Activated T-cell treated with anti-CD3 and anti-CD28 coated beads, Interleukin-2, amount 50 U/mL, for 4 hours (primary cell): Measurements from ENCODE around the gene TECR. TPM values are rescaled to one million over a fixed set of nuclear protein-coding genes. Genes with fewer than 3 reads are reported as not detected.

Experiments used
- ATAC-seq, 2 donors: fragments of 200-7000 bp; cut with Tn5 transposase; one replicate each; pipeline ENCODE4 v1.10.0; 2021
- DNase-seq: peaks from one replicate; pipeline ENCODE4 v3.0.0-alpha.2; 2020
- H3K27me3 Mint-ChIP-seq: one replicate; pipeline ENCODE4 v1.8.0; 2021; ENCODE audit warnings: low read depth, mixed read lengths
- H3K36me3 Mint-ChIP-seq: one replicate; pipeline ENCODE4 v1.8.0; 2022; ENCODE audit warnings: mixed read lengths; ENCODE audit not compliant: insufficient read depth
- H3K4me1 Mint-ChIP-seq: one replicate; pipeline ENCODE4 v1.8.0; 2021; ENCODE audit warnings: low read depth, mixed read lengths
- H3K4me3 Mint-ChIP-seq: one replicate; pipeline ENCODE4 v1.8.0; 2021; ENCODE audit warnings: mild to moderate bottlenecking, moderate library complexity, mixed read lengths
- H3K9me3 Mint-ChIP-seq: one replicate; pipeline ENCODE4 v1.8.0; 2021; ENCODE audit warnings: mixed read lengths
- total RNA-seq, 3 donors: library from RNA; stranded (reverse); gene quantifications; one replicate each; pipeline ENCODE4 v1.2.1, GENCODE V29; 2021

The TECR gene
- total RNA-seq, 3 donors from 2014 or later, result 92.5 to 96.3 (median 94.6) TPM

DNA sequence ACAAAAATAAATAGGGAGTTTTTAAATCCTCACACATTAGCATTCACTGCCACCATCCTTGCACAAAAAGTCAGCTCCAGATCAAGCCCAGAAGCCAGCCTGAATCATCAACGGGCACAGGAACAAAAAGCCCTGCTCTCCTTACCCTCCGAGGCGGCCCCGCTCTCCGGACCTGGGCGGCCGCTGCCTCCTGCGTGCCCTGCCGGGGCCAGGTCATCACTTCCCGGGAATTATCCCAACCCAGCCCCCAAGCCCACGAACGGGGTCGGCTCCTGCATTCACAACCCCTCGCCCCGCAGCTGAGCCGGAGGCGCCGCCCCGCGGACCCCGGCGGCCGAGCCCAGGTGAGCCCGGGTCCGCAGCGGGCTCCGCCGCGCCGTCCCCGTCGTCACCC, 12.0 kb upstream of the TECR start:
- no peaks in the 10 kb centered on the region for H3K9me3 Mint-ChIP-seq
- no peaks in the 10 kb centered on the region for H3K27me3 Mint-ChIP-seq
- no peak for DNase-seq
- H3K4me3 Mint-ChIP-seq, result peak overlapping the region; percentile 92
- ATAC-seq, result no peak
- H3K36me3 Mint-ChIP-seq, result peaks cover 36% of the 10 kb centered on the region
- H3K4me1 Mint-ChIP-seq, result peaks cover 62% of the 10 kb centered on the region

GRCh38 chr19:14517840-14518505, 11.4 kb upstream of the TECR start, which contains the start of gene DNAJB1:
DNAJB1 (minus strand) TSS chr19:14518397; CDS start chr19:14518349, 48 bp downstream.
- Mint-ChIP-seq H3K9me3 (no peaks in the 10 kb centered on the region), H3K4me3 (peak within 1 kb of the TSS; percentile 92), H3K36me3 (peaks cover 36% of the 10 kb centered on the region), H3K4me1 (peaks cover 67% of the 10 kb centered on the region), H3K27me3 (no peaks in the 10 kb centered on the region)
- DNase-seq (peak; percentile 34), ATAC-seq (peak; percentile 74 to 77)

DNA sequence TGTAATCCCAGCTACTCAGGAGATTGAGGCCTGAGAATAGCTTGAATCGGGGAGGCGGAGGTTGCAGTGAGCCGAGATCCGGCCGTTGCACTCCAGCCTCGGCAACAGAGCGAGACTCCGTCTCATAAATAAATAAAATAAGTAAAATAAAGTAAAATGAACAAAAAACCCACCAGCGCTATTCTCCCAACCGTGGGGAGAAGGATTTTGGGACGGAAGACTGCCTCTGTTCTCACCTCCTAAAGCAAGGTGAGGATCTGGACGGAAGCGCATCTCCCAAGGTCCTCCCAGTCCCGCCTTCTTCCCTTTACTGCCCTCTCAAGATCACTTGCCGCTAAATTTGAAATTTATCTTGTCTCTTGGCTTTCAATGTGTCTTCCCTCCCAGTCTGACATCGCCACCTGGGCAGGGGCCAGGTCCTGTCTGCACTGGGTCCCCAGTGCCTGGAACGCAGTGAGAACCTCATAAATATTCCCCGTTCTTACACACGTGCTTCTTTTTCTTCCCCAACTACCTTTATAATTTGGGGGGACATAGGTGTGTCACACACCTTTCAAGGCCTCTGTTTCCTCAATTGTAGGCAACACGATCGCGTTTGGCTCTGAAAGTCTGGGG, 10.0 kb upstream of the TECR start:
- H3K9me3 Mint-ChIP-seq, result no peaks in the 10 kb centered on the region
- ATAC-seq (no peak), DNase-seq (no peak)
- H3K4me1 Mint-ChIP-seq, result peaks cover 73% of the 10 kb centered on the region
- peak overlapping the region; percentile 92 for H3K4me3 Mint-ChIP-seq
- peaks cover 30% of the 10 kb centered on the region for H3K36me3 Mint-ChIP-seq
- no peaks in the 10 kb centered on the region for H3K27me3 Mint-ChIP-seq

GRCh38 chr19:14519860-14520407, 9.5 kb upstream of the TECR start:
- H3K4me3 Mint-ChIP-seq, result peak overlapping the region; percentile 70
- no peaks in the 10 kb centered on the region for H3K27me3 Mint-ChIP-seq
- peaks cover 25% of the 10 kb centered on the region for H3K36me3 Mint-ChIP-seq
- DNase-seq, result no peak
- peaks cover 68% of the 10 kb centered on the region for H3K4me1 Mint-ChIP-seq
- H3K9me3 Mint-ChIP-seq, result no peaks in the 10 kb centered on the region
- ATAC-seq, result peak; percentile 16 to 21

- H3K9me3 Mint-ChIP-seq, result no peaks in the 10 kb centered on the region
- peaks cover 19% of the 10 kb centered on the region for H3K36me3 Mint-ChIP-seq
- ATAC-seq, result no peak
- DNase-seq, result no peak
- no peaks in the 10 kb centered on the region for H3K27me3 Mint-ChIP-seq
- H3K4me1 Mint-ChIP-seq, result peaks cover 66% of the 10 kb centered on the region
- no peak overlapping the region for H3K4me3 Mint-ChIP-seq
Measured at GRCh38 chr19:14520543-14520942, 8.9 kb upstream of the TECR start.

DNA sequence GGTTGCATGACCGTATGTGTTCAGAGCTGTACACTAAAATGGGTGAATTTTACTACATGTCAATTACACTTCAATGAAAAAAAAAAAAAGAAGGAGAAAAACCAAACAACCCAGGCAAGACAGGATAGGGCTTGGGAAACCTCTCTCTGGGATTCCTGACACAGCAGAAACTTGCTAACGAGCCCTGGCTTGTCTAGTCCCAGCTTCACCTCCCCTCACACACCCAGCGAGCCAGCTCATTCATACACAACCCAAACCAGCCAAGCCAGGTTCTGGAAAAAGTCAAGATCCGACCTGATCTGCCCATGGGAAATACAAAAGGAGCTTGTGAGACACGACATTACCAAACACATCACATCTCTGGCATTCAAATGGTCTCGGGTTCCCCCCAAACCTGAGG, 3.7 kb upstream of the TECR start:
- H3K9me3 Mint-ChIP-seq, result no peaks in the 10 kb centered on the region
- peaks cover 56% of the 10 kb centered on the region for H3K4me1 Mint-ChIP-seq
- H3K36me3 Mint-ChIP-seq, result no peaks in the 10 kb centered on the region
- H3K4me3 Mint-ChIP-seq, result no peak overlapping the region
- H3K27me3 Mint-ChIP-seq, result no peaks in the 10 kb centered on the region
- ATAC-seq, result no peak
- DNase-seq, result no peak

- Mint-ChIP-seq H3K4me1 (peaks cover 58% of the 10 kb centered on the region), H3K4me3 (no peak overlapping the region), H3K36me3 (no peaks in the 10 kb centered on the region), H3K27me3 (no peaks in the 10 kb centered on the region), H3K9me3 (no peaks in the 10 kb centered on the region)
- ATAC-seq (no peak), DNase-seq (no peak)
Measured at GRCh38 chr19:14526423-14526822, 3.0 kb upstream of the TECR start.

GRCh38 chr19:14528419-14529253, 758 bp upstream of the TECR start:
- Mint-ChIP-seq H3K4me3 (peak overlapping the region; percentile 93), H3K4me1 (peaks cover 54% of the 10 kb centered on the region), H3K27me3 (no peaks in the 10 kb centered on the region), H3K36me3 (peaks cover 3% of the 10 kb centered on the region), H3K9me3 (no peaks in the 10 kb centered on the region)
- ATAC-seq (no peak), DNase-seq (no peak)

GRCh38 chr19:14530005-14530348, 583 bp downstream of the TECR start:
- peaks cover 48% of the 10 kb centered on the region for H3K4me1 Mint-ChIP-seq
- peaks cover 3% of the 10 kb centered on the region for H3K36me3 Mint-ChIP-seq
- no peaks in the 10 kb centered on the region for H3K27me3 Mint-ChIP-seq
- ATAC-seq (peak; percentile 7 to 8), DNase-seq (no peak)
- H3K4me3 Mint-ChIP-seq, result peak overlapping the region; percentile 93
- H3K9me3 Mint-ChIP-seq, result no peaks in the 10 kb centered on the region

DNA sequence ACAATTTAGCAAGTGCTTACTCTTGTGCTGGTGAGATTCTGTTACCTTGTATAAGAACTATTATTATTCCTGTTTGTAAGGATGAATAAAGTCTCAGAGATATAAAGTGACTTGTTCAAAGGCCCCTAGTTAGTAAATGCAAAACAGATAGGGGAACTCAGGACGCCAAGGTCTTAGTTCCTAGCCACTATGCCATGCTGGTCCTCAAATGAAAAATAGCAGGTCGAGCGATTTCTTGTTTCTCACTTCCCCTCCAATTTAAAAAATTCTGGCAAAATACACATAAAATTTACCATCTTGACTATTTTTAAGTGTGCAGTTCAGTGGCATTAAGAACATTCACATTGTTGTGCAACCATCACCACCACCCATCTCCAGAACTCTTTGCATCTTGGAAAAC, 1.1 kb downstream of the TECR start:
- Mint-ChIP-seq H3K4me1 (peaks cover 44% of the 10 kb centered on the region), H3K9me3 (no peaks in the 10 kb centered on the region), H3K27me3 (no peaks in the 10 kb centered on the region), H3K36me3 (peaks cover 3% of the 10 kb centered on the region), H3K4me3 (peak overlapping the region; percentile 93)
- DNase-seq (no peak), ATAC-seq (no peak)

DNA sequence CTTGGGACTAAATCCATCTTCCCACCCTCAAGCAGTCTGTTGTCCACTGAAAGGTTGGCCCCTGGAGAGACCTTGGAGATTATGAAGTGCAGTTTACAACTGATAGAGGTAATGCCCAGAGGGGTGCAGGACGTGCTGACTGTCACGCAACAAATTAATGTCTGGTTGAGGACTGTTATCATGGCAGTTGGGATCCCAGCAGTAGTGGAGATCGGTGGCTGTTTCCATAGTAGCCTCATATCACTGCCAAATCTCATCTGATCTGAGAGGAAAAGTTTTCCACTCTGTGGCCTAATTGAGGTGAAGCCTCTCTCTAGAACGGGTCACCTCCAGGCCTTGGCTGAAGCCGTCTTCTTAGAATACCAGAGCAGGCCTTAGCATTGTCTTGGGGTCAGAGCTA, 4.1 kb downstream of the TECR start:
- no peaks in the 10 kb centered on the region for H3K9me3 Mint-ChIP-seq
- no peak for ATAC-seq
- DNase-seq, result no peak
- no peaks in the 10 kb centered on the region for H3K27me3 Mint-ChIP-seq
- H3K36me3 Mint-ChIP-seq, result peaks cover 3% of the 10 kb centered on the region
- H3K4me3 Mint-ChIP-seq, result no peak overlapping the region
- H3K4me1 Mint-ChIP-seq, result peaks cover 47% of the 10 kb centered on the region

GRCh38 chr19:14536926-14537692, 7.7 kb downstream of the TECR start:
- Mint-ChIP-seq H3K4me3 (no peak overlapping the region), H3K36me3 (peaks cover 8% of the 10 kb centered on the region), H3K4me1 (peaks cover 34% of the 10 kb centered on the region), H3K27me3 (no peaks in the 10 kb centered on the region), H3K9me3 (no peaks in the 10 kb centered on the region)
- peak; percentile 61 to 62 for ATAC-seq
- peak; percentile 28 for DNase-seq

GRCh38 chr19:14540741-14541525, 11.5 kb downstream of the TECR start:
- no peaks in the 10 kb centered on the region for H3K27me3 Mint-ChIP-seq

More at GRCh38 chr19:14540741-14541525, 11.5 kb downstream of the TECR start:
- ATAC-seq, result no peak
- no peak for DNase-seq
- no peak overlapping the region for H3K4me3 Mint-ChIP-seq
- peaks cover 30% of the 10 kb centered on the region for H3K4me1 Mint-ChIP-seq
- peaks cover 7% of the 10 kb centered on the region for H3K36me3 Mint-ChIP-seq
- no peaks in the 10 kb centered on the region for H3K9me3 Mint-ChIP-seq
